NCI-H1436 (cell line): Measurements from ENCODE around the gene LMTK3.

ENCODE experiments used
- DNase-seq: peaks from one replicate; lab custom pipeline; 2025; lab: John Stamatoyannopoulos, UW

The LMTK3 gene

DNA sequence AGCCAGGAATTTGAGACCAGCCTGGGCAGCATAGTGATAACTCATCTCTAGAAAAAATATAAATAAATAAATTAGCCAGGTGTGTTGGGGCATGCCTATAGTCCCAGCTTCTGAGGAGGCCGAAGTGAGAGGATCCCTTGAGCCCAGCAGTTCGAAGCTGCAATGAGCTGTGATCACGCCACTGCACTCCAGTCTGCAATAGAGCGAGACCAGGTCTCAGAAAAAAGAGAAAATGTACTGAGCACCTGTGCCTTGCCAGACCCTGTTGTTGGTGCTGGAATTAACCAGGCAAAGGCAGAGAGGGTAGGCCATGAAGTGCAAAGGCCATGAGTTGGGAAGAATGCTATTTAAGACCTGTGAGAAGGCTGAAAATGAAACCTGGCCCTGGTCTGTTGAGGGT lies 39.8 kb downstream of the LMTK3 start:
- no peak for DNase-seq

DNA sequence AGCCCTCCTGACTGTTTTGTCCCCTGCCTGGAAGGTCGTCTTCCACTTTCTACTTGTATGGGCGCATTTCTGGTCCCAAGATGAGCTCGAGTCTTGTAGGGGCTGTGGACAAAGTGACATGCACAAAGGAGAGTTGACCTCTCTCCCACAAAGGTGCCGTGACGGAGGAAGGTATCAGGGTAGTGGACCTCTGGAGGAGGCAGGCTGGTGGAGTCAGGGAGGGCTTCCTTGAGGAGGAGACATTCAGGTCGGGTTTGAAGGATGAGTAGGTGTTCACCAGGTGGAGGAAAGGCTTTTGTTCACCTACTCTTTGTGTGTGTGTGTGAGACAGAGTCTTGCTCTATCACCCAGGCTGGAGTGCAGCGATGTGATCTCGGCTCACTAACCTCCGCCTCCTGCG lies 40.8 kb downstream of the LMTK3 start:
- no peak for DNase-seq

DNA sequence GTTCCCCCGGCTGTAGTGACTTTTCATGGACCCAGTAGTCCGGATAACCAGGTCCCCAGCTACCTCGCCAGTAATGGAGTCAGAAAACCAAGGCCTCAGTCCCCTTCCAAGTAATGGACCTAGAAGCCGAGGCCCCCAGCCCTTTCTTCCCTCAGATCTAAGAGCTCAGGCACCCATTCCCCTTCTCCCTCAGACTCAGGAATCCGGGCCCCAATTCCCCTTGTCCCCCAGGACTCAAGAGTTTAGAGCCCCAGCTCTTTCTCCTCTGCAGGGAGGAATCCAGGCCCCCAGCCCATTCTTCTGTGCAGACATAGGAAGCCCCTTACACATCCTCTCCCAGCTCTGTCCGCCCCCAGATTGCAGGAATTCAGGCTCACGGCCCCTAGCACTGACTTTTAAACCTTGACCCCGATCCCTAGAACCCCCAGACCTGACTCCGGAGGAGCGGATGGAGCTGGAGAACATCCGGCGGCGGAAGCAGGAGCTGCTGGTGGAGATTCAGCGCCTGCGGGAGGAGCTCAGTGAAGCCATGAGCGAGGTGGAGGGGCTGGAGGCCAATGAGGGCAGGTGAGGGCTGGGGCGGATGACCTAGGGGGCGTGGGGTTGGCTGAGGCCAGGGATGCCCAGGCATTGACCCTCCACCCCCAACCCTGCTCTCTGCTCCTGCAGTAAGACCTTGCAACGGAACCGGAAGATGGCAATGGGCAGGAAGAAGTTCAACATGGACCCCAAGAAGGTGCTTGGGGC lies 41.5 kb downstream of the LMTK3 start:
- no peak for DNase-seq

DNA sequence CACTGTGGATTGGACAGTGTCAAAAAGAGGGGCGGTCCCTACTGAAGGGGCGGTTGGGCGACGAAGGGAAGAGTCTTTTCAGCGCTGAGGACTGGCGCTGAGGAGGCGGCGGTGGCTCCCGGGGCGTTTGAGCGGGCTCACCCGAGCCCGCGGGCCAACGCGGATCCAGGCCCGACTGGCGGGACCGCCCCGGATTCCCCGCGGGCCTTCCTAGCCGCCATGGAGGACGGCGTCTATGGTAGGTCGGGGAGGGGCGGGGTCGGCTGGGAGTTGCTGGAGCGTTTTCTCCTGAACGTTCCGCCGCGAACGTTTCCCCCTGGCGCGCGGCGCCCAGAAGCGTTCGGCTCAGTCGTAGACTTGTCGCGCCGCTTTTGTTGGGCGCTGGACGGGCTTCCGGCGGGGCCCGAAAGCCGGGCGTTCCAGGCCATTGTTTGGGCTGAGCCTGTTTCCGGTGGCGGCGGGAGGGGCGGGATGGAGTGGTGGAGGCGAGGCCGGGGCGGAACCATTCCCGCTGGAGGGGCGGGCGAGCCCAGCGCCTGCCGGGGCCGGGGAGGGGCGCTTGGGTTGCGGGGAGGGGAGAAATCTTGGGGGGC lies 42.2 kb downstream of the LMTK3 start, which contains the start of gene CYTH2:
TSS of gene CYTH2 (plus strand) at position 81 of the 593 bp plus-strand sequence. CDS start at position 220, 139 bp downstream.
- peak; percentile 75 for DNase-seq

DNA sequence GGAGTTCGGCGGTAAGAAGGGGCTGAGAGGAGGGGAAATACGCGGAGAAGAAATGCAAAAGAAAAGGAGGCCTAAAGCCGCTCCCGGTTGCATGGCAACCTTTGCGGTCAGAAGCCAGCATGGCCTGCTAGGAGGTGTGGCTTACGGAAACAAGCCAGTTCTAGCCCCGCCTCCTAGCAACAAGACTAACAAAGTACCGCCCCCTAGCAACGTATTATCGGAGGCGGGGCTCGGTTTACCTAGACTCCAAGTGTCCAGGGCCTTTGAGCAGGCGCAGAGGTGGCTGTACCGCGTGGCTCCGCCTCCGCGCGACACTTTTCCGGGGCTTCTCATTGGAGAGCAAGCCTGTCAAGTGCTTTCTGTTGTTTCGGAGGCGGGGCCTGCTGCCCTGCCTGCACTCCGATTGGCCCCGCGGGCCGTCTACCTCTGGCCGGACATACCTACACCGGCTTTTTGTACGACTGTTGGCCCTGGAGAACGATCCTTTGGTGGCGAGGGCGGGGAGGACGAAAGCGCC lies 42.8 kb downstream of the LMTK3 start:
- peak; percentile 100 for DNase-seq

DNA sequence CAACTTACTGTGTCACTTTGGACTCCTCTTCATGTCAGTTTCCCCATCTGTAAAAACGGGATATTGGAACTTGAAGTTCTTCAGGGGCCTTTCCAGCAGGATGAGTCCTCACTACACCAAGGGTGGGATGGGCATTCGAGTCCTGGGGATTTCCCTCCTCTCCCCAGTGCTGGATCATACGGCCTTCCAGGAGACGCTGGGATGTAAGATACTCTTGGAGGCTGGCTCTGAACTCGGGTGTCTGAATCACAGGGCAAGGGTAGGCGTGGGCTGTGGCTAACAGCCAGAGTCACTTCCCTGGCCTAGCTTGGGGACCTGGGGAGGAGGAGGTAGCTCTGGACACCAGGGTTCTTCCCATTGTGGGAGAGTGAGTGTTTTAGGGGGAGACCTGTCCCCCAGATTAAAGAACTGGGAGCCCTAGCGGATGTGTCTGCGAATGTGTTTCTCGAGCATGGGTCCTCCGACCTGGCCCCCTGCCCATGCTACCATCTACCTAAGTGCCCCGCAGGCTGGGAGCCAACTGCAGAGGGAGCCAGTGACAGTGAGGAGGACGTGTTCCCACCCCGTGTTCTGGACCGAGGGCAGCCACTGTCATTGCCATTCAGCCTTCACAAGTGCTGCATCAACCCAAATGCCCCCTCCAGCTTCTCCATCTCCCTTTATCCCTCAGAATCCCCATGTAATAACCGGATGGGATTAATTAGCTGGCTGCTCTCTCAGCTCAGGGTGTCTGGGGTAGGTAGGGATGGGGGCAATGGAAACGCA lies 44.9 kb downstream of the LMTK3 start:
- DNase-seq: no peak

DNA sequence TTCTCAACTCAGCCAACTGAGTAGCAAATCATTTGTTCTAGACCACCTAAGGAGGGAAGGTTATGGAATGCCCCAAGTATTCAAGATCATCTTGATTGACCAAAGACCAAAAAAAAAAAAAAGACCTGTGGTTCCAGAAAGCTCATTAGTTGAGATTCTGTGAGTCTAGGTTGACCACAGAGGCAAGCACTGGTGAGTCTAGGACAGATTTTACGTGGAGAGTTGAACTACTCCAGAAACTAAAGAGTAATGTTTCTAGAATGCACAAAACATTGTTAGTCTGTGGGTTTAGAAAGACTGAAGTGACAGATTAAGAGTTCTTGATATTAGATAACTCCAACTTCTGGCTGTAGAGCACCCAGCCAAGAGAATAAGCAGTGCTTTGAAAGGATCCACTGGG lies 46.4 kb downstream of the LMTK3 start:
- no peak for DNase-seq

DNA sequence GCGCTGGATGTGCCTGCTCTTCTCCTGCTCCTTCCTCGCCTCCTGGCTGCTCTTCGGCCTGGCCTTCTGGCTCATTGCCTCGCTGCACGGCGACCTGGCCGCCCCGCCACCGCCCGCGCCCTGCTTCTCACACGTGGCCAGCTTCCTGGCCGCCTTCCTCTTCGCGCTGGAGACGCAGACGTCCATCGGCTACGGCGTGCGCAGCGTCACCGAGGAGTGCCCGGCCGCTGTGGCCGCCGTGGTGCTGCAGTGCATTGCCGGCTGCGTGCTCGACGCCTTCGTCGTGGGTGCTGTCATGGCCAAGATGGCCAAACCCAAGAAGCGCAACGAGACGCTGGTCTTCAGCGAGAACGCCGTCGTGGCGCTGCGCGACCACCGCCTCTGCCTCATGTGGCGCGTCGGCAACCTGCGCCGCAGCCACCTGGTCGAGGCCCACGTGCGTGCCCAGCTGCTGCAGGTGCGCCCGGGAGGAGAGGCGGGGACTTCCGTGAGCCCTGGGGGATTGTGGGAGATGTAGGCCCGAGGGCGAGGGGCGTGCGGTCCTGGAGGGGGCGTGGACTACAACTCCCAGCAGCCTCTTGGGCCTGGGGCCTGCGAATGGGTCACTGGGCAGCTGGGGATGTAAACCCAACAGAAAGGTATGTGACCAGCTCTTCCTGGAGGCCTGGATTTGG lies 49.5 kb downstream of the LMTK3 start:
- no peak for DNase-seq

DNA sequence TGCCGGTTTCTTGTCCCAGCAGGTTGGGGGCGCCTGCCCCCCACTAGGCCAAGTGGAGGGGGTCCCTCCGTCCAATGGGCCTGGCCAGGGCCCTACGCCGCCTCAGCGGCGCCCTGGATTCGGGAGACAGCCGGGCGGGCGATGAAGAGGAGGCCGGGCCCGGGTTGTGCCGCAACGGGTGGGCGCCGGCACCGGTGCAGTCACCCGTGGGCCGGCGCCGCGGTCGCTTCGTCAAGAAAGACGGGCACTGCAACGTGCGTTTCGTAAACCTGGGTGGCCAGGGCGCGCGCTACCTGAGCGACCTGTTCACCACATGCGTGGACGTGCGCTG lies 50.0 kb downstream of the LMTK3 start:
- DNase-seq: no peak

DNA sequence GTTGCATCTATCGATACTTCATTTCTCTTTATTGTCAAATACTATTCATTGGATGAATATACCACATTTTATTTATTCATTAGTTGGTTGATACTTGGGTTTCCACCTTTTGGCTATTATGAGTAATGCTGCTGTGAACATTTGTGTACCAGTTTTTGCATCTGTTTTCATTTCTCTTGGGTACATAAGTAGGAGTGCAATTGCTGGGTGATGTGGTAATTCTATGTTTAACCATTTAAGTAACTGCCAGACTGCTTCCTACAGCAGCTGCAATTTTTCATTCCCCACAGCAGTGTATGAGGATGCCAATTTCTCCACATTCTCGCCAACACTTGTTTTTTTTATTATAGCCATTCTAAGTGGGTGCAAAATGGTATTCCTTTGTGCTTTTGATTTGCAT lies 53.6 kb downstream of the LMTK3 start:
- no peak for DNase-seq

DNA sequence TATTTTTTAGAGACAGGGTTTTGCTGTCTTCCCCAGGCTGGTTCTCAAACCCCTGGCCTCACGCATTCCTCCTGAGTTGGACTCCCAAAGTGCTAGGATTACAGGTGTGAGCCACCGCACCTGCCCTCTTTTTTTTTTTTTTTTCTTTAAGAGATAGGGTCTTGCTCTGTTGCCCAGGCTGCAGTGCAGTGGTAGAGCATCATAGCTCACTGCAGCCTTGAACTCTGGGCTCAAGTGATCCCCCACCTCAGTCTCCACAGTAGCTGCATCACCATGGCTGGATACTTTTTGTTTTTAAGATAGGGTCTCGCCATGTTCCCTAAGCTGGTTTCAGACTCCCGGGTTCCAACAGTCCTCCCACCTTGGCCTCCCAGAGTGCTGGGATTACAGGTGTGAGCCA lies 54.8 kb downstream of the LMTK3 start:
- DNase-seq: no peak

DNA sequence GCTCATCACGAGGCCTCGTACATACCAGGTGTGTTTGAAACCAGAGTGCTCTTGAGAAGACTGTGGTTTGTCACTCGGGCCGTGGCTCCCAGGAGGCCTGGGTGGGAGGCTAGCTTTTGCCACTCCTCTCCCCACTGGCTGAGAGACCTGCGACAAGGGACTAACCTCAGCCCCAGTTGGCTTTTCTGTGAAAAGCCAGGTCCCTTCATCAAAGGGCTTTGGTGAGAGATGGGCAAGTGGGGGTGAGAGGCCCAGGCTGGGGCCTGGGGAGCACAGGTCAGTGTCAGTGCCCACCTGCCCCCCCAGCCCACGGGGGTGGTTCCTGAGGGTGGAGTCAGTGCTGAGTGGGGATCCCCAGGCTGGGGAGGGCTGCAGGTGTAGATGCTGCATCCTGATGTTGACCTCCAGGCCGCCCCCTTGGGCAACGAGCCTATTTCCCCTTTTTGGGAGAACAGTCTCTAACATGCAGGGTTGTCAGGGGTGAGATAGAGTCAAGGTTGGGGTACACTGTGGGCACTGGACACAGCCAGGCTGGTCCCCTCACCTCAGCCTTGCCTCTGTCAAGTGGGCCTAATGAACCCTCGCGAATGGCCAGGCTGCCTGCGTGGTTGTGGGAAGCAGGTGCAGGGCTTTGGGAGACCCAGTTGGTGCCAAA lies 55.6 kb downstream of the LMTK3 start:
- no peak for DNase-seq

DNA sequence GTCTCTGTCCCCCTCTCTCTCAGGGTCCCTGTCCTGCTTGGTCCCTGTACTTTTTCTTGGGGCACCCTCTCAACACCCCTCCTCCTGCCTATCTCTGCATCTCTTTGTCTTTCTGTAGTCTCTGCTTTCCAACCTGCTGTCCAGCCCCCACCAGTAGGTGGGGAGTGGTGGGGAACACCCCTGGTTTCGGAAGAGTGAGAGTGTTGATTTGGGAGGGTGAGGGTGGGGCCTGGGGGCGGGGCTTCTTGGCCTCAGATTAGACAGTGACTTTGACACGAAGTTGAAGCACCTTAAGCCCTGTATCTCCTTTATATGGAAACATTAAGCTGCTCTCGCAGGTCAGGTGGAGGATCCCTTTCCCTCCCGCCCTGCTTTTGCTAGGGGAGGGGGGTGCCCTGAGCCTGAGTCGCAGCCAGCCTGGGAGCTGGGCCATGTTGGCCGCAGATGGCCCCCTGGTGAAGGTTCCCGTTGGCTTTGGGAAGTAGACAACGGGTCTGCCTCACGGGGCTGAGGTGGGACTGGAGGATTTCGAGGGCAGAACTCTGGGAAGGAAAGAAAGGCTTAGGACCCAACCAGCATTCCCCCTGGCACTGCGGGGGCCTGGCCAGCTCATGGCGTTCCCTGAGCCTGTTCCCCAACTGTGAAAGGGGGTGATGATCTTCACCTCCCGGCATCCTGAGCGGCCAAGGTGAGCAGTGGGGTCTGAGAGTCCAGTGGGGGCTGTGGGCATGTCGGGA lies 56.3 kb downstream of the LMTK3 start, which contains the start of gene KCNJ14:
TSS of gene KCNJ14 (plus strand) at position 404 of the 737 bp plus-strand sequence. CDS start 6,151 bp downstream, outside the sequence.
- DNase-seq: no peak

DNA sequence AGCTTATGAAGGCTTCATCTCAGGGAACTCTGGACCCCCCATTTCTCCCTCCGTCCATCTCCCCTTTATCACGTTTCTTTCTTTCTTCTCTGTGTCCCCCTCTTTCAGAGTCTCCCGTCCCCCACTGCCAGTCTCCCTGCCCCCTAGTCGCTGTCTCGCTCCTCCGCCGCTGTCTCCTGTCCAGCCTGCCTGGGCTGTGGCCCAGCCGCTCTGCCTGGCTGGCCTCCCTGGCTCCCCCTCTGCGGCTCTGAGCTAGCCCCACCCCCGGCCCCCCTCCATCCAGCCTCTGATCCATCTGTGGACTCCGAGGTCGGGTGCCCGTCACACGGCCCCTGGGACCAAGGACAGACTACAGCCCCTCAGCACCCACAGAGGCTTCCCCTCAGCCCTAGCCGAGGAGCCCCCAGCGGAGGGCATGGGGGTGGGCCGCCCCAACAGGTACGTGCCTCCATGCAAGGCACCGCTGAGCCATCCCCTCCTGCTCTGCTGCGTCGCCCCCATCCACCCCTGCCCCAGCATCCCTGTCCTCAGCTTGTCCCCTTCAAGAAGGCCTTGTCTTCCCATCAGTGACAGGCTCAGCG lies 57.4 kb downstream of the LMTK3 start:
- no peak for DNase-seq

DNA sequence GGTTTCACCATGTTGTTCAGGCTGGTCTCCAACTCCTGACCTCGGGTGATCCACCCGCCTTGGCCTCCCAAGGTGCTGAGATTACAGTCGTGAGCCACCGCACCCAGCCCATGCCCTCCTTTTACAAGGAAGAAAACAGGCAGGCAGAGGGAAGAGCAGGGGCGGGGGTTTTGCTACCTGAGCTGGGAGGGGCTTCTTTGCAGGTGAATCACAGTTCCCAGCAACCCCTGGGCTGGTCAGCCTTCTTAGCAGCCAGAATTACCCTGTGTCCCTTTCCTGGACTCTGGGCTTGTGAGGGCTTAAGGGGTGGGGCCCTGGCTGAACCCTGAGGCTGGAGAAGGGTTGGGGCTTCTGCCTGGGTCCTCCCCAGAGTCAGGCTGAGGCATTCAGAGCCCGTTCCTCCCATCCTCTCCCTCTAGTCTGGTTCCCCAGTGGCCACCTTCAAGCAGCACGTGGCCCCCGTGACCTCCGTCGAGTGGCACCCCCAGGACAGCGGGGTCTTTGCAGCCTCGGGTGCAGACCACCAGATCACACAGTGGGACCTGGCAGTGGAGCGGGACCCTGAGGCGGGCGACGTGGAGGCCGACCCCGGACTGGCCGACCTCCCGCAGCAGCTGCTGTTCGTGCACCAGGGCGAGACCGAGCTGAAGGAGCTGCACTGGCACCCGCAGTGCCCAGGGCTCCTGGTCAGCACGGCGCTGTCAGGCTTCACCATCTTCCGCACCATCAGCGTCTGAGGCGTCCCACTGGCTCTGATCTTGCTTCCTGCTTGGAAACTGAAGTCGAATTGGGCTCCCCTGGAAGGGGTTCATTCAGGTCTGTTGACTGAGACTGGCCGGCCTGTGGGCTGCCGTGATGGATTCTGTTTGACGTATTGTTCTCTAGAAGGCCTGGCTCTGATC lies 59.1 kb downstream of the LMTK3 start:
- DNase-seq: no peak

DNA sequence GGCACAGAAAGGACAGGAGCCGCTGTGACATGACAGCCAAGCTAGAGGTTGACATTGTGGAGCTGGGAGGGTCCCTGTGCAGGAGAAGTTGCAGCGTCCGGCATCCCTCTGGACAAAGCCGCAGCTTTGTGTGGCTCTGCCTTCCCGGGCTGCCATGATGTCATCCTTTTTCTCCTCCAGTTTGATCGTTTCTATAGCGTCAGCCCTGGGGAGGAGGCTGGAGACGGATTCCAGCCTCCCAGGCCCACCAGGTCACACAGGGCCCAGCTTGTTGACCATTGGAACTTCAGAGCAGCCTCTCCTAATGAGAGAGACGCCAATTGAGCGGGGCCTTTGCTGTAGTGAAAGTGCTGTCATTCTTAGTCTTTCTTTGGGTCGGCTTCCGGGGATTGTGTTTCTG lies 60.0 kb downstream of the LMTK3 start:
- DNase-seq: no peak

DNA sequence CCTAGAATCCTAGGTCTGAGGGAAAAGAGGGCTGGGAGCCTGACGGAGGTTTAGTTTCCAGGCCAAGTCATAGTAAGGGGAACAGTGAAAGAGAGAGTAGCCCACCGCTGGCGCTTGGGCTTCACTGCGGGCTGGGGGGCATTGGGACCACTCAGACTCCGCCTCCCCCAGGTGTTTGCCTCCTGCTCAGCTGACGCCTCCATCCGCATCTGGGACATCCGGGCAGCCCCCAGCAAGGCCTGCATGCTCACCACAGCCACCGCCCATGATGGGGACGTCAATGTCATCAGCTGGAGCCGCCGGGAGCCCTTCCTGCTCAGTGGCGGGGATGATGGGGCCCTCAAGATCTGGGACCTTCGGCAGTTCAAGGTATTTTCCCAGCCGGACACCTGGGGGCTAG lies 60.8 kb downstream of the LMTK3 start:
- DNase-seq: no peak

DNA sequence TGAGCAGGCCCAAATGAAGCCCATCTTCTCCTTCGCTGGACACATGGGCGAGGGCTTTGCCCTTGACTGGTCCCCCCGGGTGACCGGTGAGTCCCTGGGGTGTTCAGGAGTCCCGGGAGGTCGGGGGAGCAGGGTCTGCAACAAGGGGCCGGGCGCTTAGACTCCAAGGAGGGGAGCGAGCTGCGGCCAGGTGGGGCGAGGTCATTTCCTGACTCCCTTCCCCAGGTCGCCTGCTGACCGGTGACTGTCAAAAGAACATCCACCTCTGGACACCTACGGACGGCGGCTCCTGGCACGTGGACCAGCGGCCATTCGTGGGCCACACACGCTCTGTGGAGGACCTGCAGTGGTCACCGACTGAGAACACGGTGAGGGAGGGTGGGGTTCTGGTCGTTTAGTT lies 61.2 kb downstream of the LMTK3 start:
- no peak for DNase-seq

DNA sequence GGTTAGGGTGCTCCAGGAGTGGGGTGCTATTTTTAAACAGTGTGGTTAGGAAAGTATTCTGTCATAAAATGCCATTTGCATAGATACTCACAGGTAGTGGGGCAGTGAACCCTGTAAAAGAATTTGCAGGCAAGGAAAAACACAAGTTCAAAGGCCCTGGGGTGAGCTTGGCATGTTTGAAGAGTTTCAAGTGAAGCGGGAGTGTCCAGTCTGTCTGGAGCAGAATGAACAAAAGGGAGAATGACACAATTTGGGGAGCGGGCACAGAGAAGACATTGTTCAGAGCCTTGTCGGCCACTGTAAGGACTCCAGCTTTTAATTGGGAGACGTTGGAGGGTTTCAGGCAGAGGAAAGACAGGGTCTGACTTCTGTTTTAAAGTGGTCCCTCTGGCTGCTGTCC lies 63.1 kb downstream of the LMTK3 start:
- DNase-seq: no peak

DNA sequence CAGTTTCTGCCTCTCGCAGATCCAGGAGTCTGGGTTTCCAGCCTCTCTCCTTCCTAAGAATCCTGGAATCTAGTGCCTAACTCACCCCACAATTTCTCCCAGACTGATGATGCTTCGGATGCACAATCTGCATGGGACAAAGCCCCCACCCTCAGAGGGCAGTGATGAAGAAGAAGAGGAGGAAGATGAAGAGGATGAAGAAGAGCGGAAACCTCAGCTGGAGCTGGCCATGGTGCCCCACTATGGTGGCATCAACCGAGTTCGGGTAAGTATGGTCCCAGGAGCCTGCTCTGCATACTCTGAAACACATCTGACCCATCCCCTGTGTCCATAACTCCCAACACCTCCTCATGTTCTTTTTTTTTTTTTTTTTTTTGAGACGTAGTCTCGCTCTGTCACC lies 65.1 kb downstream of the LMTK3 start:
- no peak for DNase-seq
